Thymus (tissue), 11 donors: Measurements from ENCODE around the gene LRP1B. TPM values are rescaled to one million over a fixed set of nuclear protein-coding genes. Genes with fewer than 3 reads are reported as not detected.

Experiments
- DNase-seq, 9 donors: peaks; one replicate each; pipeline ENCODE4 v3.0.0-alpha.2; 2013; ENCODE audit warnings: low spot score in 9 of 9, low read depth in 6 of 9, missing footprints in 1 of 9
- H3K27ac ChIP-seq, 2 donors: one replicate each; pipeline ENCODE4 v1.5.1; 2013; ENCODE audit warnings: control low read depth in 1 of 2, low read depth in 1 of 2, low read length in 1 of 2, mild to moderate bottlenecking in 1 of 2, moderate library complexity in 1 of 2
- H3K27me3 ChIP-seq, 2 donors: one replicate each; pipeline ENCODE4 v1.5.1; 2013; ENCODE audit warnings: low read length in 1 of 2; ENCODE audit not compliant: control insufficient read depth in 2 of 2, insufficient read depth in 1 of 2
- H3K36me3 ChIP-seq, 2 donors: one replicate each; pipeline ENCODE4 v1.5.1; 2013; ENCODE audit warnings: low read length in 1 of 2, mild to moderate bottlenecking in 1 of 2, moderate library complexity in 1 of 2; ENCODE audit not compliant: control insufficient read depth in 2 of 2, insufficient read depth in 2 of 2
- H3K4me1 ChIP-seq, 2 donors: one replicate each; pipeline ENCODE4 v1.5.1; 2013; ENCODE audit warnings: low read length in 2 of 2; ENCODE audit not compliant: control insufficient read depth in 2 of 2, insufficient read depth in 2 of 2
- H3K4me3 ChIP-seq, 2 donors: one replicate each; pipeline ENCODE4 v1.5.1; 2013; ENCODE audit warnings: low read length in 2 of 2, control low read depth in 1 of 2, mild to moderate bottlenecking in 1 of 2
- H3K9me3 ChIP-seq, 2 donors: one replicate each; pipeline ENCODE4 v1.5.1; 2013; ENCODE audit warnings: low read length in 1 of 2, mild to moderate bottlenecking in 1 of 2; ENCODE audit not compliant: control insufficient read depth in 2 of 2, insufficient read depth in 1 of 2
- WGBS: extraction: QIAGEN DNeasy Blood & Tissue Kit; methylation state at CpG from one replicate; pipeline ENCODE4 v1.1.7; 2013; 5-methylcytosine and 5-hydroxymethylcytosine counted together
- polyA plus RNA-seq: library from polyadenylated mRNA; stranded (reverse); fragments of 200-250 nt; gene quantifications from one replicate; pipeline ENCODE4 v1.2.3, GENCODE V29; 2013
- total RNA-seq: library from RNA; stranded (reverse); fragments of 120-200 nt; gene quantifications from one replicate; pipeline ENCODE4 v1.2.4, GENCODE V29; 2013
- donor health status: healthy.

The LRP1B gene
- total and polyA plus RNA-seq, 2 donors, result 0.18 to 0.28 TPM

DNA sequence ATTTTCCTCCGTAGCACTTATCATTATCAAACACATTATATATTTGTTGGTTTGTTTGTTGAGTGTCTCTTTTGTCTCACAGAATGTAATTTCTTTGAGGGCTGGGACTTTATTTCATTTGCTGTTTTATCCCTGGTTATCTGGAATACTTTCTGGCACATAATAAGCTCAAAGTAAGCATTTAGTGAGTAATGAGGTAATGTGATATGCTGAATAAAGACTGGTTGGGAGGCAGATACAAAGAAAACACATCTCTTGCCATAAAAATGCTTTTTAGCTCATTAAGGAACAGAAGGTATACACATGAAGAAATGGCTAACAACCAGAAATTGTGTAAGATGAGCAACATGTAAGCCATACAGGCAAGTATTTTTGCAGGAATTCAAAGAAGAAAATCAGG is 1411.8 kb downstream of the LRP1B start:
- no peak overlapping the region for H3K27ac ChIP-seq
- no peak for DNase-seq
- H3K4me3 ChIP-seq, result no peak overlapping the region
- H3K27me3 ChIP-seq, result no peaks in the 10 kb centered on the region
- H3K4me1 ChIP-seq, result no peaks in the 10 kb centered on the region
- 97% methylated on average over 1 of the region's 1 CpG for WGBS
- no peaks in the 10 kb centered on the region for H3K36me3 ChIP-seq
- no peaks in the 10 kb centered on the region for H3K9me3 ChIP-seq

GRCh38 chr2:140717481-140717880 is 1413.3 kb downstream of the LRP1B start:
- H3K27ac ChIP-seq, result no peak overlapping the region
- 93% methylated on average over 2 of the region's 2 CpGs for WGBS
- DNase-seq, result no peak

DNA sequence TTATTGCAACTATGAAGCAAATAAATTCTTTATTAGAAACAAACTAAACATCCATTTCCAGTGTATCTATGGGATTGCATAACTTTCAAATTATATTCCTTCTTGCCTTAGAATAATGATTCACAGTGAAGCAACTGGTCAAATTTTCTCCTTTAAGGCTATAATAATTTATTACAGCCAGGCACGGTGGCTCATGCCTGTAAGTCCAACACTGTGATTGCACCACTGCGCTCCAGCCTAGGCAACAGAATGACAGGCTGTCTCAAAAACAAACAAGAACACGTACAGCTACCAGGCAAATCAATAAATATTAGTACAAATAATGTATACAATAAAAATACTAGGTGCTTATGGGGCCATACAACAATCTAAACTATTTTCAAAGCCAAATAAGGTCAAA is 1416.2 kb downstream of the LRP1B start:
- 90% methylated on average over 3 of the region's 3 CpGs for WGBS
- DNase-seq, result no peak

More at GRCh38 chr2:140717481-140717880, 1413.3 kb downstream of the LRP1B start:
- H3K36me3 ChIP-seq, result no peaks in the 10 kb centered on the region
- H3K27me3 ChIP-seq, result no peaks in the 10 kb centered on the region
- H3K4me1 ChIP-seq, result no peaks in the 10 kb centered on the region
- H3K4me3 ChIP-seq, result no peak overlapping the region
- H3K9me3 ChIP-seq, result no peaks in the 10 kb centered on the region

GRCh38 chr2:140711867-140712266 is 1418.9 kb downstream of the LRP1B start:
- 94% methylated on average over 3 of the region's 3 CpGs for WGBS
- no peak for DNase-seq
- H3K4me3 ChIP-seq, result no peak overlapping the region

More for the DNA sequence above, 1416.2 kb downstream of the LRP1B start:
- no peaks in the 10 kb centered on the region for H3K27me3 ChIP-seq
- H3K36me3 ChIP-seq, result no peaks in the 10 kb centered on the region
- no peaks in the 10 kb centered on the region for H3K4me1 ChIP-seq
- no peak overlapping the region for H3K4me3 ChIP-seq
- no peak overlapping the region for H3K27ac ChIP-seq
- H3K9me3 ChIP-seq, result no peaks in the 10 kb centered on the region

GRCh38 chr2:140701726-140702125 is 1429.1 kb downstream of the LRP1B start:
- no peak for DNase-seq
- no peaks in the 10 kb centered on the region for H3K4me1 ChIP-seq
- H3K4me3 ChIP-seq, result no peak overlapping the region
- 95% methylated on average over 5 of the region's 5 CpGs for WGBS
- H3K36me3 ChIP-seq, result no peaks in the 10 kb centered on the region
- H3K9me3 ChIP-seq, result no peaks in the 10 kb centered on the region
- H3K27ac ChIP-seq, result no peak overlapping the region
- H3K27me3 ChIP-seq, result no peaks in the 10 kb centered on the region

More at GRCh38 chr2:140711867-140712266, 1418.9 kb downstream of the LRP1B start:
- Histone ChIP-seq H3K4me1 (no peaks in the 10 kb centered on the region), H3K27me3 (no peaks in the 10 kb centered on the region), H3K9me3 (no peaks in the 10 kb centered on the region), H3K36me3 (no peaks in the 10 kb centered on the region), H3K27ac (no peak overlapping the region)

GRCh38 chr2:140698636-140699035 is 1432.2 kb downstream of the LRP1B start:
- H3K9me3 ChIP-seq, result no peaks in the 10 kb centered on the region
- no peak for DNase-seq
- WGBS, result 93% methylated on average over 2 of the region's 2 CpGs

GRCh38 chr2:140696449-140696848 is 1434.4 kb downstream of the LRP1B start:
- DNase-seq, result no peak
- Histone ChIP-seq H3K27me3 (no peaks in the 10 kb centered on the region), H3K4me3 (no peak overlapping the region), H3K36me3 (no peaks in the 10 kb centered on the region), H3K9me3 (no peaks in the 10 kb centered on the region), H3K27ac (no peak overlapping the region), H3K4me1 (no peaks in the 10 kb centered on the region)
- WGBS, result 88% methylated on average over 3 of the region's 3 CpGs

More at GRCh38 chr2:140698636-140699035, 1432.2 kb downstream of the LRP1B start:
- H3K27ac ChIP-seq, result no peak overlapping the region
- H3K36me3 ChIP-seq, result no peaks in the 10 kb centered on the region
- no peak overlapping the region for H3K4me3 ChIP-seq
- H3K4me1 ChIP-seq, result no peaks in the 10 kb centered on the region
- H3K27me3 ChIP-seq, result no peaks in the 10 kb centered on the region

DNA sequence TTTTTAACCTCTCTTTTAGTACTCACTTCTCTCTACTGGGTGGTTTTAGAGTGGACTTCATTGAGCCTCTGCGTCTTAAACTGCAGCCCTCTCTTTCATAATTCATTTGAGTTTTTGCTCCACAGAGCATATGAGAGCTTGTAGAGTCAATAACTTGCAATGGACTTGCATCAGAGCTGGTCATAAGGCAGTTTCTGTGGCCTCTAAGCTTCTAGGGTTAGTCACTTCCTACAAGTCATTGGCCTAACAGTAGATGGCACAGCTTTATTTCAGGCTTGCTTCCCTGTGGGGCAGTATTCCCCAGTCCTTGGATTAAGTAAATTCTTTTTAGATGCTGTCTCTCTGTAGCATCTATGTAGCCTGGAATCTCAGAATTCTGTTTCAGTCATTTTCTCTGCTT is 1435.7 kb downstream of the LRP1B start:
- H3K27ac ChIP-seq, result no peak overlapping the region
- no peak overlapping the region for H3K4me3 ChIP-seq
- H3K4me1 ChIP-seq, result no peaks in the 10 kb centered on the region
- 84% methylated on average over 1 of the region's 1 CpG for WGBS
- no peaks in the 10 kb centered on the region for H3K9me3 ChIP-seq
- no peaks in the 10 kb centered on the region for H3K27me3 ChIP-seq
- DNase-seq, result no peak
- H3K36me3 ChIP-seq, result no peaks in the 10 kb centered on the region

GRCh38 chr2:140687825-140688224 is 1443.0 kb downstream of the LRP1B start:
- H3K9me3 ChIP-seq, result no peaks in the 10 kb centered on the region
- H3K4me3 ChIP-seq, result no peak overlapping the region
- H3K4me1 ChIP-seq, result no peaks in the 10 kb centered on the region
- H3K36me3 ChIP-seq, result no peaks in the 10 kb centered on the region
- H3K27me3 ChIP-seq, result no peaks in the 10 kb centered on the region
- DNase-seq, result no peak
- no peak overlapping the region for H3K27ac ChIP-seq

DNA sequence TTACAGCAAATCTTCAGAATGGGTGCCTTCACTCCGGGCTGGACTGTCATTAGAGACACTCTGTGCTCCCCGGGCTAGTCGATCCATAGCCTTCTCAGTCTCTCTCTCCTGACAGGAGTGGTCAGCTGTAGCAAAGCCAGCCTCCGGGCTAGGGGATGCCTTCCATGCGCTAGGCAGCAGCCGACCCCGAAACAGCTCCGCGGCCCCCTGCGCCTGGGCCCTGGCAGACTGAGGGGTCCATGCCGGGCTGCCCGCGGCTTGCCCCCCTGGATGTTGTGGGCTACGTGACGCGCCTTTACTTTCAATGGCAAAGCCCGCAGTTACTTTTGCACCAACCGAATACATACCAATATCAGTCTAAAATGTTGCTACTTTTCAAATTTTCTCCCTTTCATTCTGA is 1447.2 kb downstream of the LRP1B start:
- Histone ChIP-seq H3K4me1 (no peaks in the 10 kb centered on the region), H3K36me3 (no peaks in the 10 kb centered on the region), H3K27me3 (no peaks in the 10 kb centered on the region), H3K9me3 (no peaks in the 10 kb centered on the region), H3K4me3 (no peak overlapping the region), H3K27ac (no peak overlapping the region)
- DNase-seq, result no peak
- WGBS, result 91% methylated on average over 18 of the region's 18 CpGs
